K562 (cell line): ENCODE data around the gene ZNF319.

ENCODE experiments used
- DMBX1 ChIP-seq: fragments of 250-450 bp; sonication (Bioruptor Pico); IDR thresholded peaks from 2 replicates; pipeline ENCODE4 v1.8.0; 2022; ENCODE audit warnings: inconsistent platforms, mild to moderate bottlenecking, moderate library complexity, borderline replicate concordance
- EP300 ChIP-seq: IDR thresholded peaks from 2 replicates; pipeline ENCODE4 v1.6.1; 2012; ENCODE audit warnings: low read length, improper control_type of control experiment
- EZH2 ChIP-seq: IDR thresholded peaks from 2 replicates; pipeline ENCODE4 v1.6.1; 2012; ENCODE audit warnings: low read depth, mild to moderate bottlenecking, inconsistent platforms, low read length, borderline replicate concordance
- MITF ChIP-seq: IDR thresholded peaks from 2 replicates; pipeline ENCODE4 v1.6.1; 2014; ENCODE audit warnings: antibody characterized with exemption
- TEAD4 ChIP-seq, 2 experiments: sonication (generic) in 1 of 2; formaldehyde crosslinking in 1 of 2; IDR thresholded peaks; 2 replicates each; pipeline versions ENCODE4 v1.6.1 to v1.8.0; 2012 to 2022; ENCODE audit warnings: borderline replicate concordance in 1 of 2, inconsistent platforms in 1 of 2, low read length in 1 of 2, mild to moderate bottlenecking in 1 of 2, missing genetic modification reagents in 1 of 2
- USF2 ChIP-seq: sonication (generic); formaldehyde crosslinking; IDR thresholded peaks from 2 replicates; pipeline ENCODE4 v1.5.0; 2020; ENCODE audit warnings: missing genetic modification reagents
- XRCC5 ChIP-seq: fragments of 200-400 bp; formaldehyde crosslinking; IDR thresholded peaks from 2 replicates; pipeline ENCODE4 v1.6.1; 2017; ENCODE audit warnings: low read depth, mild to moderate bottlenecking, low read length
- ZNF134 ChIP-seq: fragments of 250-450 bp; sonication (Bioruptor Pico); conservative IDR thresholded peaks from 2 replicates; pipeline ENCODE4 v1.4.0; 2020

GRCh38 chr16:57971848-57972247 lies 28.6 kb downstream of the ZNF319 start:
- no peak for TF ChIP-seq EP300
- no peak for TF ChIP-seq TEAD4 (IDR thresholded peaks at IDR 0.05; ENCODE audit: low read length)
- no peak for TF ChIP-seq TEAD4 (CRISPR knock-in tag; IDR thresholded peaks at IDR 0.05; ENCODE audit: borderline replicate concordance)
- no peak for TF ChIP-seq ZNF134 (CRISPR knock-in tag)
- no peak for TF ChIP-seq MITF
- TF ChIP-seq EZH2: no peak
- TF ChIP-seq XRCC5: no peak
- TF ChIP-seq USF2 (CRISPR knock-in tag): no peak
- no peak for TF ChIP-seq DMBX1 (CRISPR knock-in tag)
